HG03135 (cell line): ENCODE measurements around the gene C14orf180.

ENCODE experiments used
- ATAC-seq: cut with Tn5 transposase; IDR thresholded peaks from one replicate; pipeline ENCODE4 v1.9.1; 2021; ENCODE audit warnings: mild to moderate bottlenecking, moderate library complexity; ENCODE audit not compliant: unreplicated experiment

The C14orf180 gene

GRCh38 chr14:104591506-104592291, 12.1 kb downstream of the C14orf180 start:
- ATAC-seq, result no peak

- no peak for ATAC-seq
Measured at GRCh38 chr14:104592292-104592672, 12.7 kb downstream of the C14orf180 start.

- ATAC-seq, result no peak
Measured at GRCh38 chr14:104592785-104593184, 13.2 kb downstream of the C14orf180 start.

- no peak for ATAC-seq
Measured at GRCh38 chr14:104593241-104593701, 13.7 kb downstream of the C14orf180 start.

- no peak for ATAC-seq
Measured at GRCh38 chr14:104593710-104594136, 14.2 kb downstream of the C14orf180 start.

GRCh38 chr14:104594310-104595046, 14.9 kb downstream of the C14orf180 start:
- no peak for ATAC-seq

- ATAC-seq, result no peak
Measured at GRCh38 chr14:104595116-104595675, 15.6 kb downstream of the C14orf180 start.

- ATAC-seq, result no peak
Measured at GRCh38 chr14:104595911-104596450, 16.4 kb downstream of the C14orf180 start.

- ATAC-seq, result no peak
Measured at GRCh38 chr14:104596451-104596918, 16.9 kb downstream of the C14orf180 start.

GRCh38 chr14:104596927-104597351, 17.4 kb downstream of the C14orf180 start:
- no peak for ATAC-seq

- no peak for ATAC-seq
Measured at GRCh38 chr14:104597576-104597975, 18.0 kb downstream of the C14orf180 start.

GRCh38 chr14:104598039-104598909, 18.7 kb downstream of the C14orf180 start:
- no peak for ATAC-seq

- ATAC-seq, result no peak
Measured at GRCh38 chr14:104598910-104599273, 19.3 kb downstream of the C14orf180 start.

- ATAC-seq, result no peak
Measured at GRCh38 chr14:104599446-104599845, 19.9 kb downstream of the C14orf180 start.

- no peak for ATAC-seq
Measured at GRCh38 chr14:104600141-104600643, 20.6 kb downstream of the C14orf180 start.

- ATAC-seq, result no peak
Measured at GRCh38 chr14:104600805-104601204, 21.2 kb downstream of the C14orf180 start.

- ATAC-seq, result no peak
Measured at GRCh38 chr14:104601786-104602185, 22.2 kb downstream of the C14orf180 start.

- ATAC-seq, result no peak
Measured at GRCh38 chr14:104602315-104602932, 22.9 kb downstream of the C14orf180 start.

- ATAC-seq, result no peak
Measured at GRCh38 chr14:104602933-104603325, 23.4 kb downstream of the C14orf180 start.
